Ishikawa (cell line): ENCODE data around the gene GPR146.

Experiments used
- CEBPB ChIP-seq: IDR thresholded peaks from 2 replicates; pipeline ENCODE4 v1.6.1; 2012
- CREB1 ChIP-seq: IDR thresholded peaks from 2 replicates; pipeline ENCODE4 v1.6.1; 2012; ENCODE audit warnings: low read depth
- EGR1 ChIP-seq: IDR thresholded peaks from 2 replicates; pipeline ENCODE4 v1.6.1; 2012
- EP300 ChIP-seq: IDR thresholded peaks from 2 replicates; pipeline ENCODE4 v1.6.1; 2012; ENCODE audit warnings: borderline replicate concordance
- FOXM1 ChIP-seq: IDR thresholded peaks from 2 replicates; pipeline ENCODE4 v1.6.1; 2012; ENCODE audit warnings: low read depth, borderline replicate concordance
- NFIC ChIP-seq: IDR thresholded peaks from 2 replicates; pipeline ENCODE4 v1.6.1; 2012
- RAD21 ChIP-seq: IDR thresholded peaks from 2 replicates; pipeline ENCODE4 v1.6.1; 2012; ENCODE audit warnings: low read depth
- TAF1 ChIP-seq: IDR thresholded peaks from 2 replicates; pipeline ENCODE4 v1.6.1; 2012; ENCODE audit warnings: low read depth, mild to moderate bottlenecking
- TCF12 ChIP-seq: IDR thresholded peaks from 2 replicates; pipeline ENCODE4 v1.6.1; 2012; ENCODE audit warnings: low read depth
- TEAD4 ChIP-seq: IDR thresholded peaks from 2 replicates; pipeline ENCODE4 v1.6.1; 2012
- YY1 ChIP-seq: IDR thresholded peaks from 2 replicates; pipeline ENCODE4 v1.6.1; 2012; ENCODE audit warnings: low read depth
- ZBTB7A ChIP-seq: IDR thresholded peaks from 2 replicates; pipeline ENCODE4 v1.6.1; 2012; ENCODE audit warnings: low read depth
- TF ChIP-seq, protein P1 (sequence below): IDR thresholded peaks from 2 replicates; pipeline ENCODE4 v1.6.1; 2012
- TF ChIP-seq, protein P2 (sequence below): IDR thresholded peaks from 2 replicates; pipeline ENCODE4 v1.6.1; 2012
- TF ChIP-seq, protein P3 (sequence below): IDR thresholded peaks from 2 replicates; pipeline ENCODE4 v1.6.1; 2012; ENCODE audit warnings: low read depth, mild to moderate bottlenecking

GPR146 gene

DNA sequence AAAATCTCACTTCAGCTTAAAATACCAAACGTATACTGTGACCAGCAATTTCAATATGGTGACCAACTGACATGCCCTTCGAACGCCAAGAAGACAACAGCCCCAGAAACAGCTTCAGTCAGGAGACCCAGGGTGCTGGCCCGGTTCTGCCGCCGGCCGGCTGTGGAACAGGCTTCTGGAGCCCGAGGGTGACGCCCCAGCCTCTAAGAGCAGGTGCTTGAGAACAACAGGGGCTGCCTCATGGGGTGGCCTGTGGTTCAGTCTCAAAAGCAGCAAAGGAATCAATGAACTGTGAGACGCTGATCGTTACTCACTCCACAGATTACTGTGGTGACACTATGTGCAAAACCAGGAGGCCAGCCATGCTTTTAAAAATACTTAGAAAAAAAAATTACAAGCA lies 60.8 kb downstream of the GPR146 start:
- no peak for TF ChIP-seq TCF12
- TF ChIP-seq, protein P1, sequence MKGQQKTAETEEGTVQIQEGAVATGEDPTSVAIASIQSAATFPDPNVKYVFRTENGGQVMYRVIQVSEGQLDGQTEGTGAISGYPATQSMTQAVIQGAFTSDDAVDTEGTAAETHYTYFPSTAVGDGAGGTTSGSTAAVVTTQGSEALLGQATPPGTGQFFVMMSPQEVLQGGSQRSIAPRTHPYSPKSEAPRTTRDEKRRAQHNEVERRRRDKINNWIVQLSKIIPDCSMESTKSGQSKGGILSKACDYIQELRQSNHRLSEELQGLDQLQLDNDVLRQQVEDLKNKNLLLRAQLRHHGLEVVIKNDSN, result no peak
- no peak for TF ChIP-seq EP300
- TF ChIP-seq TEAD4, result no peak
- TF ChIP-seq CREB1, result no peak
- no peak for TF ChIP-seq TAF1
- no peak for TF ChIP-seq RAD21
- no peak for TF ChIP-seq ZBTB7A
- TF ChIP-seq FOXM1, result no peak
- TF ChIP-seq CEBPB, result no peak

DNA sequence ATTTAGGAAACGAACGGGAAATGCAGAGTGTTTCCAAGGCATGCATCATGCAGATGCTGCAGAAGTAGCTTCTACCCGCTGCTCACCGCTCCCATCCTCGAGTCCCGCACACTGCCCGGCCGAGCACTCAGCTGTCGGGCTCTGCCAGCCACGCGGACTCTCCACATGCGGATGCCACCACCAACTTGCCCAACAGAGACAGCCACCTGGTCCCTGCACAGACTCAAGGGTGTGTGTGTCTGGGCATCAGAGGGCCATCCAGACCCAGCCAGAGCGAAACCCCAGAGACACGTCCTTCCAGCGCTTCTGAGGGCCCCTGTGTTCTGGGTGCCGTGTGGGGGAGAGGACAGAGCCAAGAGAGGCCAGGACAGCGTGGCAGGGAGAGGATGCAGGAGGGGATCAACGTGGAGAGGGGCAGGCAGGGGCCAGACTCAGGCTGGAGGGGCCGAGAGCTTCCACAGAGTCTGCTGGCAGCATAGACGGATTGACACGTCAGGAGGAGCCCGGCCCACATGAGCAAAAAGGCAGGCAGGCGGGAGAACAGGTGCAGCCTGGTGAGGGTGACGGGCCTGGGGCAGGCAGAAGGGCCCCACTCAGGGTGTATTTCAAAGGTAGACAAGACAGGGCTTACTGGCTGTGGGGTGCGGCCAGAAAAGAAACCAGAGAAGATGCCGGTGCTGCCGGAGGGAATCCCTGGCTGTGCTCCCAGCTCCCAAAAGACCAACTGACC lies 61.9 kb downstream of the GPR146 start:
- no peak for TF ChIP-seq TAF1
- TF ChIP-seq, protein P2, sequence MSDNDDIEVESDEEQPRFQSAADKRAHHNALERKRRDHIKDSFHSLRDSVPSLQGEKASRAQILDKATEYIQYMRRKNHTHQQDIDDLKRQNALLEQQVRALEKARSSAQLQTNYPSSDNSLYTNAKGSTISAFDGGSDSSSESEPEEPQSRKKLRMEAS, result no peak
- no peak for TF ChIP-seq YY1
- TF ChIP-seq TCF12, result no peak
- TF ChIP-seq NFIC, result no peak
- no peak for TF ChIP-seq TEAD4
- no peak for TF ChIP-seq EGR1
- TF ChIP-seq ZBTB7A, result no peak
- TF ChIP-seq CREB1, result no peak
- TF ChIP-seq FOXM1, result no peak
- no peak for TF ChIP-seq CEBPB
- TF ChIP-seq, protein P1, result no peak
- TF ChIP-seq, protein P3, sequence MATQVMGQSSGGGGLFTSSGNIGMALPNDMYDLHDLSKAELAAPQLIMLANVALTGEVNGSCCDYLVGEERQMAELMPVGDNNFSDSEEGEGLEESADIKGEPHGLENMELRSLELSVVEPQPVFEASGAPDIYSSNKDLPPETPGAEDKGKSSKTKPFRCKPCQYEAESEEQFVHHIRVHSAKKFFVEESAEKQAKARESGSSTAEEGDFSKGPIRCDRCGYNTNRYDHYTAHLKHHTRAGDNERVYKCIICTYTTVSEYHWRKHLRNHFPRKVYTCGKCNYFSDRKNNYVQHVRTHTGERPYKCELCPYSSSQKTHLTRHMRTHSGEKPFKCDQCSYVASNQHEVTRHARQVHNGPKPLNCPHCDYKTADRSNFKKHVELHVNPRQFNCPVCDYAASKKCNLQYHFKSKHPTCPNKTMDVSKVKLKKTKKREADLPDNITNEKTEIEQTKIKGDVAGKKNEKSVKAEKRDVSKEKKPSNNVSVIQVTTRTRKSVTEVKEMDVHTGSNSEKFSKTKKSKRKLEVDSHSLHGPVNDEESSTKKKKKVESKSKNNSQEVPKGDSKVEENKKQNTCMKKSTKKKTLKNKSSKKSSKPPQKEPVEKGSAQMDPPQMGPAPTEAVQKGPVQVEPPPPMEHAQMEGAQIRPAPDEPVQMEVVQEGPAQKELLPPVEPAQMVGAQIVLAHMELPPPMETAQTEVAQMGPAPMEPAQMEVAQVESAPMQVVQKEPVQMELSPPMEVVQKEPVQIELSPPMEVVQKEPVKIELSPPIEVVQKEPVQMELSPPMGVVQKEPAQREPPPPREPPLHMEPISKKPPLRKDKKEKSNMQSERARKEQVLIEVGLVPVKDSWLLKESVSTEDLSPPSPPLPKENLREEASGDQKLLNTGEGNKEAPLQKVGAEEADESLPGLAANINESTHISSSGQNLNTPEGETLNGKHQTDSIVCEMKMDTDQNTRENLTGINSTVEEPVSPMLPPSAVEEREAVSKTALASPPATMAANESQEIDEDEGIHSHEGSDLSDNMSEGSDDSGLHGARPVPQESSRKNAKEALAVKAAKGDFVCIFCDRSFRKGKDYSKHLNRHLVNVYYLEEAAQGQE, result no peak
- TF ChIP-seq EP300, result no peak

DNA sequence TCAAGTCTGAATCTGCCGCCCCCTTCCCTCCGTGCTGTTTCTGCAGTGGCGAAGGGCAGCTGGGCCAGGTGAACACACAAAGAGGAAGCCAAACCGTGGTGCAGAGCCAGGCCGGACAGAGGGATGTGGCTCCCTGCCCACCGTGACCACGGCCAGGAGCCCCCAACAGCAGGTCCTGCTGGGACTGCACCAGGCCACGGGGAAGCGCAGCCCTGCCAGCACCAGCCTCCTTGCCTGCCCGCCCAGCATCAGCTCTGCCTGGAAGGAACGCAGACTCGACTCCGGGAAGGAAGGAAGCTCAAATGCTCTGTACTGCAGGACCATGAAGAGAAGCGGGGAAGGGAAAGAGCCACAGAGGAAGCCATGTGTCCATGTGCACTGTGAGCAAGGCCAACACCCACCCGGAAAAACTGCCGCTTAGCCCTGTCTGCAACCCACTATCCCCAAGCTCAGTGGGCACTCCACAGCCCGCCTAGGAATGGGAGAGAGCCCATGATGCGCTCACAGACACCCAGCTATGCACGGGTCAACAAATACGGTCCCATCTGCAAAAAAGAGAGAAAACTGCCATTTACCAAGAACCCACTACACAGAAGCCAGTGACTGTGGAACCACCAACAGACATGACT lies 62.6 kb downstream of the GPR146 start:
- TF ChIP-seq ZBTB7A (no peak), CREB1 (no peak), CEBPB (no peak), EGR1 (no peak), RAD21 (no peak), TCF12 (no peak), FOXM1 (no peak), YY1 (no peak), TAF1 (no peak), EP300 (no peak), TEAD4 (no peak), NFIC (no peak)
- TF ChIP-seq, protein P3, result no peak
- TF ChIP-seq, protein P2, result no peak
- TF ChIP-seq, protein P1, result no peak

DNA sequence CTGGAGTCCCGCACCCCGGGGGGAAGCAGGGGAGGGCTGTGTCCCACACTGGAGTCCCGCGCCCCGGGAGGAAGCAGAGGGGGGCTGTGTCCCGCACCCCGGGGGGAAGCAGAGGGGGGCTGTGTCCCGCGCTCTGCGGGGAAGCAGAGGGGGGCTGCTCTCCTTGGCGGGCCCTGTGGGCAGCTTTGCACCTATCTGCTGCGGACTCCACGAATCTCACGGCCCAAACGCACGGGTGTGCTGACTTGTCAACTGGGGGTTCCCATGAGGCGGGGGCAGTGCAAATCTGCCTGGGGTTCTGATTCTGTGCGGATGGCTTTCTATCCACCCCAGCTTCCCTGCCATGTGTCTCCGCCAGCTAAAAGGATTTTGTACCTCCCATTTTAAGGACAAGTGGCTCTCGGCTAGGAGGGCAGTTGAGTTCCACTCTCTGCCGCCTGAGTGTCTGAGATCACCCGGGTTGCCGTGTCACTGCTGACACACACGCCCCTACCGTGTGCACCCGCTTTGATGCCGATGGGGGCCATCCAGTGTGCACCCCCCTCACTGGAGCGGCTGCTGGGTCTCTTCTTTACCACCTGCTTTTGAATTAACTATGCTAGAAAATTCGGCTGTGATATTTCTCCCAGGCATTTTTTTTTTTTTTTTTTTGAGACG lies 64.0 kb downstream of the GPR146 start:
- no peak for TF ChIP-seq FOXM1
- no peak for TF ChIP-seq ZBTB7A
- no peak for TF ChIP-seq RAD21
- TF ChIP-seq, protein P3, result no peak
- TF ChIP-seq TCF12, result no peak
- no peak for TF ChIP-seq TEAD4
- no peak for TF ChIP-seq EGR1
- no peak for TF ChIP-seq YY1
- TF ChIP-seq CREB1, result no peak
- no peak for TF ChIP-seq TAF1
- no peak for TF ChIP-seq NFIC
- TF ChIP-seq EP300, result no peak
- no peak for TF ChIP-seq CEBPB
- TF ChIP-seq, protein P2, result no peak
- TF ChIP-seq, protein P1, result no peak
